Sigmoid colon (tissue), 3 donors: ENCODE results near the gene PIANP.

Experiments used
- POLR2A ChIP-seq, 2 donors: fragments of 450-650 bp; IDR thresholded peaks; one replicate each; pipeline ENCODE4 v1.6.1; 2016; ENCODE audit warnings: antibody characterized with exemption in 2 of 2, mild to moderate bottlenecking in 2 of 2, moderate library complexity in 2 of 2
- TF ChIP-seq, protein P1 (sequence below), 4 experiments: fragments of 450-650 bp in 3 of 4; fragments of 200-600 bp in 1 of 4; IDR thresholded peaks; one replicate each; pipeline ENCODE4 v1.5.1; 2016 to 2019; ENCODE audit warnings: antibody characterized with exemption in 4 of 4, mild to moderate bottlenecking in 3 of 4, moderate library complexity in 2 of 4

DNA sequence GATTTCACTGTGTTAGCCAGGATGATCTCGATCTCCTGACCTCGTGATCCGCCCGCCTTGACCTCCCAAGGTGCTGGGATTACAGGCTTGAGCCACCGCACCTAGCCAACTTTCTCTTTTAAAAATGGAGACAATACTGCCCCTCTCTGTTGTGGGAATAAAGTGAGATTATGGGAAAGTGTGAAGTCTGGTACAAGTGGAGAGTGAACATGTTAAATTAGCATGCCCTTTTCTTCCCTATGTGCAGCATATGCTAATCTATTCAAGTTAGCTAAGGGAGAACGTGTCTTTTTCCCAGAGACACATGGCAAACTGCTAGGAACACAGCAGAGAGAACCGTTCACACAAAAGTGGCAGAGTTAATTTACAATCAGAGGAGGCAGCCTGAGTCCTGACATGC is 24.7 kb upstream of the PIANP start:
- TF ChIP-seq, protein P1, sequence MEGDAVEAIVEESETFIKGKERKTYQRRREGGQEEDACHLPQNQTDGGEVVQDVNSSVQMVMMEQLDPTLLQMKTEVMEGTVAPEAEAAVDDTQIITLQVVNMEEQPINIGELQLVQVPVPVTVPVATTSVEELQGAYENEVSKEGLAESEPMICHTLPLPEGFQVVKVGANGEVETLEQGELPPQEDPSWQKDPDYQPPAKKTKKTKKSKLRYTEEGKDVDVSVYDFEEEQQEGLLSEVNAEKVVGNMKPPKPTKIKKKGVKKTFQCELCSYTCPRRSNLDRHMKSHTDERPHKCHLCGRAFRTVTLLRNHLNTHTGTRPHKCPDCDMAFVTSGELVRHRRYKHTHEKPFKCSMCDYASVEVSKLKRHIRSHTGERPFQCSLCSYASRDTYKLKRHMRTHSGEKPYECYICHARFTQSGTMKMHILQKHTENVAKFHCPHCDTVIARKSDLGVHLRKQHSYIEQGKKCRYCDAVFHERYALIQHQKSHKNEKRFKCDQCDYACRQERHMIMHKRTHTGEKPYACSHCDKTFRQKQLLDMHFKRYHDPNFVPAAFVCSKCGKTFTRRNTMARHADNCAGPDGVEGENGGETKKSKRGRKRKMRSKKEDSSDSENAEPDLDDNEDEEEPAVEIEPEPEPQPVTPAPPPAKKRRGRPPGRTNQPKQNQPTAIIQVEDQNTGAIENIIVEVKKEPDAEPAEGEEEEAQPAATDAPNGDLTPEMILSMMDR (IDR thresholded peaks at IDR 0.05), result no peak
- TF ChIP-seq POLR2A (IDR thresholded peaks at IDR 0.05), result no peak
